GM12891 (cell line): ENCODE results near the gene ADAM23.

ENCODE experiments used
- PAX5 ChIP-seq: IDR thresholded peaks from 2 replicates; pipeline ENCODE4 v1.6.1; 2011; ENCODE audit warnings: low read length, moderate library complexity, mild to moderate bottlenecking; ENCODE audit not compliant: insufficient read depth, severe bottlenecking
- POLR2A ChIP-seq: IDR thresholded peaks from 2 replicates; pipeline ENCODE4 v1.6.1; 2011; ENCODE audit warnings: low read depth, low read length, control low read depth
- POLR2AphosphoS5 ChIP-seq: IDR thresholded peaks from 2 replicates; pipeline ENCODE4 v1.6.1; 2011; ENCODE audit warnings: low read depth, low read length, control low read depth
- POU2F2 ChIP-seq: IDR thresholded peaks from 2 replicates; pipeline ENCODE4 v1.6.1; 2011; ENCODE audit warnings: low read depth, mild to moderate bottlenecking, control low read depth, low read length, moderate library complexity
- SPI1 ChIP-seq: IDR thresholded peaks from 2 replicates; pipeline ENCODE4 v1.6.1; 2011; ENCODE audit warnings: low read depth, low read length, control low read depth
- TAF1 ChIP-seq: IDR thresholded peaks from 2 replicates; pipeline ENCODE4 v1.6.1; 2011; ENCODE audit warnings: low read depth, low read length, control low read depth

- no peak for TF ChIP-seq TAF1
- TF ChIP-seq POLR2A, result no peak
- TF ChIP-seq POLR2AphosphoS5, result no peak
- TF ChIP-seq POU2F2, result no peak
- no peak for TF ChIP-seq SPI1
- TF ChIP-seq PAX5, result no peak
These were observed 196.3 kb downstream of the ADAM23 start for GRCh38 chr2:206639636-206640035.
